GM06990 (cell line): ENCODE data around the gene GUCA2A.

Experiments used
- DNase-seq: peaks from one replicate; pipeline ENCODE4 v3.0.0-alpha.2; 2011; ENCODE audit not compliant: insufficient read length; ENCODE audit errors: extremely low read depth
- H3K27me3 ChIP-seq: replicated peaks from 2 replicates; pipeline ENCODE4 v1.6.0; 2011; ENCODE audit warnings: low read length; ENCODE audit not compliant: control insufficient read depth, insufficient read depth
- H3K36me3 ChIP-seq: 2 replicates; pipeline ENCODE4 v1.5.1; 2011; ENCODE audit warnings: low read length; ENCODE audit not compliant: control insufficient read depth, insufficient read depth
- H3K4me3 ChIP-seq: replicated peaks from 2 replicates; pipeline ENCODE4 v1.5.1; 2011; ENCODE audit warnings: low read depth, mild to moderate bottlenecking, control low read depth, low read length
- TF ChIP-seq, protein P1 (sequence below): IDR thresholded peaks from 2 replicates; pipeline ENCODE4 v1.5.1; 2011; ENCODE audit warnings: low read length, control low read depth, mild to moderate bottlenecking, inconsistent platforms; ENCODE audit not compliant: insufficient read depth, poor library complexity, severe bottlenecking

Gene GUCA2A

GRCh38 chr1:42148166-42148565 is 16.4 kb downstream of the GUCA2A start:
- DNase-seq, result no peak
- TF ChIP-seq, protein P1, sequence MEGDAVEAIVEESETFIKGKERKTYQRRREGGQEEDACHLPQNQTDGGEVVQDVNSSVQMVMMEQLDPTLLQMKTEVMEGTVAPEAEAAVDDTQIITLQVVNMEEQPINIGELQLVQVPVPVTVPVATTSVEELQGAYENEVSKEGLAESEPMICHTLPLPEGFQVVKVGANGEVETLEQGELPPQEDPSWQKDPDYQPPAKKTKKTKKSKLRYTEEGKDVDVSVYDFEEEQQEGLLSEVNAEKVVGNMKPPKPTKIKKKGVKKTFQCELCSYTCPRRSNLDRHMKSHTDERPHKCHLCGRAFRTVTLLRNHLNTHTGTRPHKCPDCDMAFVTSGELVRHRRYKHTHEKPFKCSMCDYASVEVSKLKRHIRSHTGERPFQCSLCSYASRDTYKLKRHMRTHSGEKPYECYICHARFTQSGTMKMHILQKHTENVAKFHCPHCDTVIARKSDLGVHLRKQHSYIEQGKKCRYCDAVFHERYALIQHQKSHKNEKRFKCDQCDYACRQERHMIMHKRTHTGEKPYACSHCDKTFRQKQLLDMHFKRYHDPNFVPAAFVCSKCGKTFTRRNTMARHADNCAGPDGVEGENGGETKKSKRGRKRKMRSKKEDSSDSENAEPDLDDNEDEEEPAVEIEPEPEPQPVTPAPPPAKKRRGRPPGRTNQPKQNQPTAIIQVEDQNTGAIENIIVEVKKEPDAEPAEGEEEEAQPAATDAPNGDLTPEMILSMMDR, result no peak
- H3K27me3 ChIP-seq, result peaks cover 2% of the 10 kb centered on the region
- no peaks in the 10 kb centered on the region for H3K36me3 ChIP-seq
- no peak overlapping the region for H3K4me3 ChIP-seq

GRCh38 chr1:42146626-42147320 is 17.8 kb downstream of the GUCA2A start:
- Histone ChIP-seq H3K36me3 (no peaks in the 10 kb centered on the region), H3K4me3 (no peak overlapping the region), H3K27me3 (peaks cover 2% of the 10 kb centered on the region)
- TF ChIP-seq, protein P1, result peak; percentile 86
- no peak for DNase-seq

- Histone ChIP-seq H3K27me3 (peaks cover 2% of the 10 kb centered on the region), H3K36me3 (no peaks in the 10 kb centered on the region), H3K4me3 (no peak overlapping the region)
- TF ChIP-seq, protein P1, result no peak
- DNase-seq, result no peak
Observed at GRCh38 chr1:42145764-42146625, 18.6 kb downstream of the GUCA2A start.

DNA sequence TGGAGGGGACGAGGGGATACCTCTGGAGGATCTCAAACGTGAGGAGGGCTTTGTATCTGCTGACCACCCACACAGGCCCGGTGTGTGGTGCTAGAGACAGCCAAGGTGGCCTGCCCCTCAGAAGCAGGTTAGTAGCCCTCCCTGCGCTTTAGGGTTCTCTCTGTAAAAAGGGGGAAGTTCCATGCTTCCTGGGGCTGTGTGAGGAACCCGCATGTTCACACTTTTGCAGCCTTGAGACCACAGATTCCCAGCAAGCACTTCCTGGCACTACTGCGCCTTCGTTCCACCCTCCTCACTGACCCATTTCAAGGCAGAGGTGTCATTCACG is 19.2 kb downstream of the GUCA2A start:
- H3K4me3 ChIP-seq, result no peak overlapping the region
- DNase-seq, result no peak
- peaks cover 2% of the 10 kb centered on the region for H3K27me3 ChIP-seq
- no peaks in the 10 kb centered on the region for H3K36me3 ChIP-seq
- TF ChIP-seq, protein P1, result no peak

DNA sequence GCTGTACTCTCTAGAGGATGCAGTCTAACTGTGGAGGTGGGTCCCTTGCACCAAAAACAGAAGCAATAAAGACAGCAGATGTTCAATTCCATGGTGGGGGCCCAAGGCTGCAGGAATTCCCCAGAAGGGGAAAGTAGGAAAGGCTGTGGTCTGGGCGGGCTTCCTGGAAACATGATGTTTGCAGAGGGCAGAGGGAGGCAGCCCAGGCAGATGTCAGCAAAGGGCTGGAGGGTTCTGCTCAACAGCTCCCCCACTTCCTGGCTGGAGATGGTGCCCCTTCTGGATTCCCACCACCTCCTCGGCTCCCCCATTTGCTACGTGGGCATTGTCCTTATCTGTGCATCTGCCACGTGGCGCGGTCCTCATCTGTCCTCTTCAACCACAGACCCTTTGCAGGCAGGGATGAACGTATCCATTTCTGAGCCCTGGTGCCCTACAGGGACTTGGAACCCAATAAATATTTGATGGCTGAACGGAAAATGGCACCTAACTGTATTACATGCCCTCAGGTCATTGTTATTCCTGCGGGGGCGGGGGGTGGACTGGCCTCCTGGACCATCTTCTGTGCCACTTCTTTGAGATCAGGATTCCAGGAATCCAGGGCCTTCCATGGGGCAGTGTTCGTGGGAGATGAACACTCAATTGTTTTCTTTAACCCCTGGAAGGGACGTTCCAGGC is 19.7 kb downstream of the GUCA2A start:
- no peak overlapping the region for H3K4me3 ChIP-seq
- peaks cover 2% of the 10 kb centered on the region for H3K27me3 ChIP-seq
- DNase-seq, result no peak
- TF ChIP-seq, protein P1, result no peak
- no peaks in the 10 kb centered on the region for H3K36me3 ChIP-seq
